PFSK-1 (cell line): ENCODE measurements around the gene KBTBD7. TPM values are rescaled to one million over a fixed set of nuclear protein-coding genes. Genes with fewer than 3 reads are reported as not detected.

Experiments used
- FOXP2 ChIP-seq: optimal IDR thresholded peaks from 2 replicates; pipeline ENCODE3; 2011; ENCODE audit warnings: borderline replicate concordance, control low read depth, inconsistent platforms; ENCODE audit not compliant: insufficient read depth; ENCODE audit errors: extremely low read length, extremely low read depth
- POLR2AphosphoS5 ChIP-seq: IDR thresholded peaks from 2 replicates; pipeline ENCODE4 v1.6.1; 2012; ENCODE audit warnings: low read depth, mild to moderate bottlenecking, control low read depth, low read length, moderate library complexity
- REST ChIP-seq, 2 experiments: IDR thresholded peaks; 2 replicates each; pipeline versions ENCODE4 v1.6.1 to v1.8.0; 2011 to 2012; ENCODE audit warnings: low read depth in 2 of 2, low read length in 2 of 2, control low read depth in 1 of 2, inconsistent platforms in 1 of 2, mild to moderate bottlenecking in 1 of 2, moderate library complexity in 1 of 2; ENCODE audit not compliant: insufficient read depth in 1 of 2
- SIN3A ChIP-seq: IDR thresholded peaks from 2 replicates; pipeline ENCODE4 v1.6.1; 2012; ENCODE audit warnings: mild to moderate bottlenecking, low read length, moderate library complexity, borderline replicate concordance; ENCODE audit not compliant: insufficient read depth
- TAF1 ChIP-seq: IDR thresholded peaks from 2 replicates; pipeline ENCODE4 v1.6.1; 2012; ENCODE audit warnings: low read length, control low read depth, borderline replicate concordance; ENCODE audit not compliant: insufficient read depth
- polyA plus RNA-seq: library from polyadenylated mRNA; unstranded; fragments of >200 nt; gene quantifications from one replicate; pipeline ENCODE4 v1.2.1, GENCODE V29; 2012; ENCODE audit warnings: low read depth, missing spikeins; ENCODE audit not compliant: insufficient read length

KBTBD7 gene
- 2.4 TPM for polyA plus RNA-seq

GRCh38 chr13:41193919-41194824 is at the start of gene KBTBD7:
KBTBD7 (minus strand) TSS chr13:41194569; CDS start chr13:41194257, 312 bp downstream.
- TF ChIP-seq SIN3A (0 out of 2 replicates have a peak, but pooled peaks have one; percentile 48), TAF1 (no peak; the same call in 1 of the 2 replicates), POLR2AphosphoS5 (peak; percentile 66), FOXP2 (no peak), REST (IDR thresholded peaks at IDR 0.05; ENCODE audit: insufficient read depth in 1 of 2, low read depth in 2 of 2, low read length in 2 of 2) (no peak)

- TF ChIP-seq REST (IDR thresholded peaks at IDR 0.05; ENCODE audit: insufficient read depth in 1 of 2, low read depth in 2 of 2, low read length in 2 of 2) (no peak), TAF1 (no peak), POLR2AphosphoS5 (no peak), FOXP2 (no peak), SIN3A (no peak)
Observed at GRCh38 chr13:41241626-41242025, 47.3 kb upstream of the KBTBD7 start.

GRCh38 chr13:41236369-41236768 is 42.0 kb upstream of the KBTBD7 start:
- TF ChIP-seq REST (IDR thresholded peaks at IDR 0.05; ENCODE audit: insufficient read depth in 1 of 2, low read depth in 2 of 2, low read length in 2 of 2) (no peak), POLR2AphosphoS5 (no peak), FOXP2 (no peak), SIN3A (no peak), TAF1 (no peak)

GRCh38 chr13:41232578-41233480 is 38.5 kb upstream of the KBTBD7 start:
- no peak for TF ChIP-seq FOXP2
- TF ChIP-seq POLR2AphosphoS5, result no peak
- TF ChIP-seq SIN3A, result no peak
- no peak for TF ChIP-seq TAF1
- no peak for TF ChIP-seq REST (IDR thresholded peaks at IDR 0.05; ENCODE audit: insufficient read depth in 1 of 2, low read depth in 2 of 2, low read length in 2 of 2)
